GM12878 (cell line): Measurements from ENCODE around the gene DPY19L1. TPM values are rescaled to one million over a fixed set of nuclear protein-coding genes. Genes with fewer than 3 reads are reported as not detected.
"Not testable (repeated sequence)": the region's sequence is repeated elsewhere in the genome, so short reads cannot be mapped to it uniquely, and the experiment has no call there.

Experiments
- ATAC-seq: fragments of 200-7000 bp; cut with Tn5 transposase; 3 replicates; pipeline ENCODE4 v1.9.1; 2020; ENCODE audit warnings: mild to moderate bottlenecking, moderate library complexity
- BruUV-seq: library from RNA; stranded (reverse); fragments of 400-500 nt; replicated peaks from 2 replicates; lab custom pipeline; 2021; lab: Mats Ljungman, UMichigan
- CTCF ChIA-PET: fragments of 300-600 bp; sonication (Branson Sonifier 250); formaldehyde crosslinking; extraction: SDS; loops from one replicate; lab custom pipeline; 2021; ENCODE audit warnings: inconsistent platforms; lab: Yijun Ruan, JAX
- POLR2A ChIA-PET: fragments of 350-600 bp; formaldehyde crosslinking; extraction: SDS; loops from one replicate; lab custom pipeline; 2021; ENCODE audit warnings: inconsistent platforms; lab: Charles Lee
- RAD21 ChIA-PET: fragments of 300-600 bp; sonication (Branson Sonifier 250); formaldehyde crosslinking; loops from one replicate; lab custom pipeline; 2023; ENCODE audit warnings: antibody characterized with exemption; ENCODE audit not compliant: unreplicated experiment; lab: Charles Lee
- SMC1A ChIA-PET: fragments of 300-600 bp; sonication (Branson Sonifier 250); formaldehyde crosslinking; loops from one replicate; lab custom pipeline; 2023; ENCODE audit not compliant: unreplicated experiment, uncharacterized antibody; lab: Charles Lee
- DNase-seq: peaks from one replicate; pipeline ENCODE4 v3.0.0-alpha.2; 2011; ENCODE audit warnings: low read depth, low spot score
- FAIRE-seq: peaks from 3 replicates; lab custom pipeline; 2011; peaks lifted over from hg19 to GRCh38; lab: Jason Lieb, UNC
- H2AFZ ChIP-seq: 2 replicates; pipeline ENCODE4 v1.6.0; 2011; ENCODE audit warnings: low read depth, low read length, control low read depth; ENCODE audit not compliant: control insufficient read depth
- H3K27ac ChIP-seq: 2 replicates; pipeline ENCODE4 v1.5.1; 2011; ENCODE audit warnings: control low read depth; ENCODE audit not compliant: control insufficient read depth, insufficient read depth
- H3K27me3 ChIP-seq, 2 experiments: replicated peaks in 1 of 2; 2 replicates each; pipeline versions ENCODE4 v1.6.0 to v1.6.1; 2011; ENCODE audit warnings: low read length in 1 of 2; ENCODE audit not compliant: control insufficient read depth in 2 of 2, insufficient read depth in 2 of 2
- H3K36me3 ChIP-seq, 2 experiments: 2 replicates each; pipeline ENCODE4 v1.5.1; 2011; ENCODE audit warnings: low read length in 1 of 2; ENCODE audit not compliant: control insufficient read depth in 2 of 2, insufficient read depth in 2 of 2
- H3K4me1 ChIP-seq: 2 replicates; pipeline ENCODE4 v1.6.1; 2011; ENCODE audit warnings: mild to moderate bottlenecking, low read length, moderate library complexity, mixed read lengths; ENCODE audit not compliant: control insufficient read depth, insufficient read depth
- H3K4me2 ChIP-seq: 2 replicates; pipeline ENCODE4 v1.6.0; 2011; ENCODE audit warnings: control low read depth; ENCODE audit not compliant: control insufficient read depth, insufficient read depth
- H3K4me3 ChIP-seq: fragments of 200-600 bp; sonication (generic); 2 replicates; pipeline ENCODE4 v1.5.1; 2016
- H3K79me2 ChIP-seq: 2 replicates; pipeline ENCODE4 v1.6.0; 2011; ENCODE audit warnings: low read length; ENCODE audit not compliant: control insufficient read depth, insufficient read depth
- H3K9ac ChIP-seq: 2 replicates; pipeline ENCODE4 v1.8.0; 2011; ENCODE audit warnings: low read length, control low read depth, mixed read lengths; ENCODE audit not compliant: control insufficient read depth, insufficient read depth
- H3K9me3 ChIP-seq: replicated peaks from 3 replicates; pipeline ENCODE4 v1.5.1; 2011; ENCODE audit warnings: mild to moderate bottlenecking, low read length; ENCODE audit not compliant: control insufficient read depth, insufficient read depth
- H4K20me1 ChIP-seq: 2 replicates; pipeline ENCODE4 v1.6.0; 2011; ENCODE audit not compliant: control insufficient read depth, insufficient read depth
- CBFB ChIP-seq: IDR thresholded peaks from 2 replicates; pipeline ENCODE4 v1.6.1; 2016; ENCODE audit warnings: antibody characterized with exemption, low read depth
- CBX5 ChIP-seq: sonication (generic); IDR thresholded peaks from 2 replicates; pipeline ENCODE4 v1.6.1; 2016; ENCODE audit warnings: low read depth, moderate library complexity, mild to moderate bottlenecking, inconsistent platforms
- E2F8 ChIP-seq: fragments of 450-650 bp; IDR thresholded peaks from 2 replicates; pipeline ENCODE4 v1.6.1; 2018; ENCODE audit warnings: mild to moderate bottlenecking, low read depth, moderate library complexity; ENCODE audit not compliant: partially characterized antibody
- FOS ChIP-seq: IDR thresholded peaks from 3 replicates; pipeline ENCODE4 v1.6.1; 2011; ENCODE audit warnings: borderline replicate concordance; ENCODE audit not compliant: insufficient read length; ENCODE audit errors: extremely low read depth
- MTA3 ChIP-seq: IDR thresholded peaks from 2 replicates; pipeline ENCODE4 v1.6.1; 2012; ENCODE audit warnings: low read length, inconsistent platforms, borderline replicate concordance
- MYC ChIP-seq: IDR thresholded peaks from 2 replicates; pipeline ENCODE4 v1.6.1; 2011; ENCODE audit warnings: mild to moderate bottlenecking, low read length, moderate library complexity, inconsistent platforms; ENCODE audit not compliant: insufficient read depth, insufficient replicate concordance, insufficient read length, severe bottlenecking
- NFIC ChIP-seq: IDR thresholded peaks from 2 replicates; pipeline ENCODE4 v1.6.1; 2012; ENCODE audit warnings: low read depth, mild to moderate bottlenecking, inconsistent platforms, low read length, moderate library complexity
- NRF1 ChIP-seq: conservative IDR thresholded peaks from 2 replicates; pipeline ENCODE4 v1.6.1; 2011; ENCODE audit warnings: mild to moderate bottlenecking, low read depth, low read length, improper control_type of control experiment
- RAD21 ChIP-seq: IDR thresholded peaks from 2 replicates; pipeline ENCODE4 v1.6.1; 2011; ENCODE audit warnings: mild to moderate bottlenecking, low read depth, low read length, moderate library complexity; ENCODE audit not compliant: insufficient read depth
- SIX5 ChIP-seq: IDR thresholded peaks from 2 replicates; pipeline ENCODE4 v1.6.1; 2011; ENCODE audit warnings: mild to moderate bottlenecking, low read depth, low read length, moderate library complexity; ENCODE audit not compliant: severe bottlenecking
- SMAD1 ChIP-seq: fragments of 450-650 bp; IDR thresholded peaks from 2 replicates; pipeline ENCODE4 v1.6.1; 2018; ENCODE audit warnings: mild to moderate bottlenecking, low read depth; ENCODE audit not compliant: partially characterized antibody
- TAF1 ChIP-seq: IDR thresholded peaks from 2 replicates; pipeline ENCODE4 v1.6.1; 2011; ENCODE audit warnings: mild to moderate bottlenecking, low read depth, low read length, borderline replicate concordance
- WRNIP1 ChIP-seq: IDR thresholded peaks from 2 replicates; pipeline ENCODE4 v1.6.1; 2011; ENCODE audit warnings: low read depth, low read length, improper control_type of control experiment, borderline replicate concordance
- YBX1 ChIP-seq: fragments of 450-650 bp; IDR thresholded peaks from 2 replicates; pipeline ENCODE4 v1.6.1; 2016; ENCODE audit warnings: antibody characterized with exemption
- ZSCAN29 ChIP-seq: fragments of 450-650 bp; IDR thresholded peaks from 2 replicates; pipeline ENCODE4 v1.6.1; 2017; ENCODE audit warnings: mild to moderate bottlenecking, moderate library complexity
- WGBS: methylation state at CpG from one replicate; pipeline ENCODE4 v1.1.6; 2016; ENCODE audit warnings: low lambda C conversion rate; ENCODE audit not compliant: insufficient replicate concordance, insufficient coverage; ENCODE audit errors: missing lambda C conversion rate; 5-methylcytosine and 5-hydroxymethylcytosine counted together
- in situ Hi-C: fragments of 300-500 bp; cut with MboI; formaldehyde crosslinking; loops from 9 replicates; pipeline ENCODE4 v1.14.3; 2018; ENCODE audit warnings: mixed read lengths
- intact Hi-C: fragments of 100-400 bp; cut with micrococcal nuclease; formaldehyde crosslinking; loops from one replicate; pipeline ENCODE4 v1.14.2; 2022; ENCODE audit not compliant: unreplicated experiment
- polyA plus RNA-seq, 11 experiments: library from polyadenylated mRNA; depleted of rRNA in 4 of 11; unstranded in 6 of 11; stranded (reverse) in 5 of 11; fragments of >200 nt; fragmentation: Nextera tagmentation in 4 of 11; fragmentation: Illumina TruSeq in 1 of 11; extraction: Ambion mirVana in 4 of 11; extraction: Trizol in 1 of 11; gene quantifications; 1 replicate in 1 of 11; 2 replicates in 10 of 11; pipeline versions ENCODE4 v1.2.1 to v1.2.3, GENCODE V29; 2011 to 2016; ENCODE audit warnings: inconsistent platforms in 2 of 11, missing spikeins in 2 of 11, low read depth in 1 of 11
- total RNA-seq, 4 experiments: library from RNA; depleted of rRNA in 3 of 4; stranded (reverse); fragments of >200 nt in 3 of 4; fragmentation: Illumina TruSeq in 1 of 4; extraction: Trizol in 1 of 4; gene quantifications; 2 replicates each; pipeline versions ENCODE4 v1.2.1 to v1.2.3, GENCODE V29; 2013 to 2021

Gene DPY19L1
- total and polyA plus RNA-seq, 10 of the 15 experiments (the other 5 are each of a cell fraction or from before 2014, with no cell fraction given): 0.47 to 35.4 (median 3.8) TPM

GRCh38 chr7:34946486-34946885 is 90.8 kb downstream of the DPY19L1 start:
- BruUV-seq: no TSS peak
- ChIA-PET RAD21 (no interaction called here), SMC1A (no interaction called here), POLR2A (no interaction called here), CTCF (no interaction called here)
- no peaks in the 10 kb centered on the region for H3K27me3 ChIP-seq
- FAIRE-seq (no peak), DNase-seq (no peak), ATAC-seq (no peak)
- no peak overlapping the region for H3K9ac ChIP-seq
- H3K79me2 ChIP-seq: no peaks in the 10 kb centered on the region
- H3K36me3 ChIP-seq: no peaks in the 10 kb centered on the region
- H3K4me2 ChIP-seq: no peak overlapping the region
- H3K4me3 ChIP-seq: no peak overlapping the region
- H3K27ac ChIP-seq: no peak overlapping the region
- intact Hi-C loops: no loop called here
- TF ChIP-seq SIX5 (no peak), ZSCAN29 (no peak), E2F8 (no peak), WRNIP1 (no peak), MTA3 (no peak), SMAD1 (no peak), MYC (no peak), NFIC (no peak), TAF1 (no peak), CBX5 (no peak), RAD21 (no peak), NRF1 (no peak), CBFB (no peak), FOS (no peak), YBX1 (no peak)
- no peak overlapping the region for H2AFZ ChIP-seq
- H3K9me3 ChIP-seq: no peaks in the 10 kb centered on the region
- WGBS: 28% methylated on average over 4 of the region's 4 CpGs
- H3K4me1 ChIP-seq: no peaks in the 10 kb centered on the region
- in situ Hi-C loops: no loop called here
- no peaks in the 10 kb centered on the region for H4K20me1 ChIP-seq

GRCh38 chr7:34945894-34946477 is 91.3 kb downstream of the DPY19L1 start:
- H3K9ac ChIP-seq, FAIRE-seq, SMC1A ChIA-PET, POLR2A ChIA-PET, BruUV-seq, H2AFZ ChIP-seq, in situ Hi-C loops, H3K27me3 ChIP-seq, H4K20me1 ChIP-seq, RAD21 ChIA-PET, H3K36me3 ChIP-seq, H3K4me1 ChIP-seq, DNase-seq, H3K27ac ChIP-seq, intact Hi-C loops, H3K4me3 ChIP-seq, H3K9me3 ChIP-seq, ATAC-seq, H3K79me2 ChIP-seq, H3K4me2 ChIP-seq: not testable (repeated sequence)
- 29% methylated on average over 7 of the region's 7 CpGs for WGBS
- CTCF ChIA-PET: interaction anchor here (1.2 kb wide), 1 partner anchor 122 kb away, joined by 3 read pairs; no protein-coding TSS in a partner anchor
